Measurements from ENCODE around the gene ARHGAP33.
"Not testable (repeated sequence)": the region's sequence is repeated elsewhere in the genome, so short reads cannot be mapped to it uniquely, and the experiment has no call there.

ARHGAP33 gene

DNA sequence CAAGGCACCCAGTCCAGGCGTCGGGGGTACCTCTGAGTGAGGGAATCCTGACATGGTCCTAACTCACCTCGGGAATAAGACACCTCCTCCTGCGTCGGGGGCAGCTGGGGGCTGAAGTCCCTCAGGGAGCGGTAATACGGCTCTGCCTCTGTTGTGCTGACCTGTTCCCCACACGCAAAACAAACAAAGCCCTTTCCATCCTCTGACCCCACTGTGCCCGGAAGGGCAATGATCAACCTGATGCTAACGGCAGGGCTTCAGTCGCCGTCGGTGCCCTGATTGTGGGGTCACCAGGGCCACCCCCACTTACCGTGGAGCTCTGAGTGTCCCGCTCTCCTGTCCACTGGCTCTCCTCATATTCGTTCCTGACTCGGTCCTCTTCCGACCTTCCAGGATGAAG, 55.6 kb downstream of the ARHGAP33 start:
- DNase-seq (ENCODE audit: low read depth in 2 of 2) = no peak

DNA sequence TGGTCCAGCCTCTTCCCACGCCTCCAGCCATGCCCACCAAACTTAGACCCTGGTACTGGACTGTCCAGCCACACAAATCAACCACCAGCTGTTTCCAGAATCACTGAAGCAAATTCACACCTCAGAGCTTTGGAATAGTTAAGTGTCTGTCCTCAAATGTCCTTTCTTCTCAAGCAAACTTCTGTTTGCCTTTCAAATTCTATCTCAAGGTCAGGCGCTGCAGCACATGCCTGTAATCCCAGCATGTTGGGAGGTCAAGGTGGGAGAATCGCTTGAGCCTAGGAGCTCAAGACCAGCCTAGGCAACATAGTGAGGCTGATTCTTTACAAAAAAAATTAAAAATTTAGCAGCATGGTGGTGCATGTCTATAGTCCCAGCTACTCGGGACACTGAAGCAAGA, 56.7 kb downstream of the ARHGAP33 start:
- no peak for DNase-seq (ENCODE audit: low read depth in 2 of 2)

DNA sequence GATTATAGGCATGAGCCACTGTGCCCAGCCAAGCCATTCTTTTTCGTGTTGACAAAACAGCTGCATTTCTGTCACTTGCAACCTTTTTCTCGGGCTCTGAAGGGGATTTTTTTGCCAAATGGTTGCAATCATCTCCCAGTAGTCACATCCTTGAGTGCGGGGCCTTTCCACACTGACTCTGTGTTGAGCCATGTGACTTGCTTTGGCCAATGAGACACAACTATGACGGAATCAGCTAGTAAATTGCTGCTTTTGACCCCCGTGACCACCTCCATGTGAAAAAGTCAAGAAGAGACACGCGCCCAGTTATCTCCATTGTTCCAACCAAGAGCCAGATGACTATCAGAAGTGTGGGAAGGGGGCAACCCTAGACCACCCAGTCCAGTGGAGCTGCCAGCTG, 58.6 kb downstream of the ARHGAP33 start:
- DNase-seq (ENCODE audit: low read depth in 2 of 2) = no peak

DNA sequence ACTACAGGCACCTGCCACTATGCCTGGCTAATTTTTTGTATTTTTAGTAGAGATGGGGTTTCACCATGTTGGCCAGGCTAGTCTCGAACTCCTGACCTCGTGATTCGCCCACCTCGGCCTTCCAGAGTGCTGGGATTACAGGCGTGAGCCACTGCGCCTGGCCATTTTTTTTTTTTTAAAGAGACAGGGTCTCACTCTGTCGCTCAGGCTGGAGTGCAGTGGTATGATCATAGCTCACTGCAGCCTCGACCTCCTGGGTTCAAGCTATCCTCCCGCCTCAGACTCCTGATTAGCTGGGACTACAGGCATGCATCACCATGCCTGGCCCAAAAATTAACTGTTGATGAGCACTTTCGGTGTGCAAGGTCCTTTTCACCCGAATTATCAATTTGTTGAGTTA, 60.7 kb downstream of the ARHGAP33 start:
- not testable (repeated sequence) for DNase-seq (ENCODE audit: low read depth in 2 of 2)

All from fibroblast of skin of left quadriceps (primary cell).